ENCODE data around the gene RNLS.

DNA sequence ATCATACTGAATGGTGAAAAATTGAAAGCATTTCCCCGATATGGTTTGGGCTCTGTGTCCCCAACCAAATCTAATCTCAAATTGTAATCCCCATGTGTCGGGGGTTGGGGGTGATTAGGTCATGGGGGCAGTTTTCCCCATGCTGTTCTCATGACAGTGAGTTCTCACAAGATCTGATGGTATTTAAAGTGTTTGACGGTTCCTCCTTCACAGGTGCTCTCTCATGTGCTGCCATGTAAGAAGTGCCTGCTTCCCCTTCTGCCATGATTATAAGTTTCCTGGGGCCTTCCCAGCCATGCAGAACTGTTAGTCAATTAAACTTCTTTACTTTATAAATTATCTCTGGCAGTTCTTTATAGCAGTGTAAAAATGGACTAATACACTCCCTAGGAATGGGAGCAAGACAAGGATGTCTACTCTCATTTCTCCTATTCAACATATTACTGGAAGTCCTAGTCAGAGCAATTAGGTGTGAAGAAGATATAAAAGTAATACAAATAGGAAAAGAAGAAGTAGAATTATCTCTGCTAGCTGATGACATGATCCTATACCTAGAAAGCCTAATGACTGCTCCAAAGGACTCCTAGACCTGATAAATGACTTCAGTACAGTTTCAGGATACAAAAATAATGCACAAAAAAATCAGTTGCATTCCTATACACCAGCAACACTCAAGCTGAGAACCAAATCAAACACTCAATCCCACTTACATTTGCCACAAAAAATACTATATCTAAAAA lies 260.6 kb downstream of the RNLS start:
- TF ChIP-seq, protein P1, sequence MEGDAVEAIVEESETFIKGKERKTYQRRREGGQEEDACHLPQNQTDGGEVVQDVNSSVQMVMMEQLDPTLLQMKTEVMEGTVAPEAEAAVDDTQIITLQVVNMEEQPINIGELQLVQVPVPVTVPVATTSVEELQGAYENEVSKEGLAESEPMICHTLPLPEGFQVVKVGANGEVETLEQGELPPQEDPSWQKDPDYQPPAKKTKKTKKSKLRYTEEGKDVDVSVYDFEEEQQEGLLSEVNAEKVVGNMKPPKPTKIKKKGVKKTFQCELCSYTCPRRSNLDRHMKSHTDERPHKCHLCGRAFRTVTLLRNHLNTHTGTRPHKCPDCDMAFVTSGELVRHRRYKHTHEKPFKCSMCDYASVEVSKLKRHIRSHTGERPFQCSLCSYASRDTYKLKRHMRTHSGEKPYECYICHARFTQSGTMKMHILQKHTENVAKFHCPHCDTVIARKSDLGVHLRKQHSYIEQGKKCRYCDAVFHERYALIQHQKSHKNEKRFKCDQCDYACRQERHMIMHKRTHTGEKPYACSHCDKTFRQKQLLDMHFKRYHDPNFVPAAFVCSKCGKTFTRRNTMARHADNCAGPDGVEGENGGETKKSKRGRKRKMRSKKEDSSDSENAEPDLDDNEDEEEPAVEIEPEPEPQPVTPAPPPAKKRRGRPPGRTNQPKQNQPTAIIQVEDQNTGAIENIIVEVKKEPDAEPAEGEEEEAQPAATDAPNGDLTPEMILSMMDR (IDR thresholded peaks at IDR 0.05): no peak
- no peak for TF ChIP-seq POLR2A (IDR thresholded peaks at IDR 0.05)
- no peak for TF ChIP-seq EP300 (IDR thresholded peaks at IDR 0.05)
- TF ChIP-seq POLR2AphosphoS5 (IDR thresholded peaks at IDR 0.05): no peak

Measured in sigmoid colon (tissue), 4 donors.